SK-N-SH treated with all-trans-retinoic acid at 6 μM for 48 hours (cell line): ENCODE results near the gene ADK.

Experiments used
- BACH2 ChIP-seq: fragments of 250-450 bp; sonication (Bioruptor Pico); IDR thresholded peaks from 2 replicates; pipeline ENCODE4 v1.9.0; 2021; ENCODE audit warnings: mild to moderate bottlenecking, borderline replicate concordance
- CSDC2 ChIP-seq: fragments of 250-450 bp; sonication (Bioruptor Pico); IDR thresholded peaks from 2 replicates; pipeline ENCODE4 v1.5.0; 2020; ENCODE audit warnings: mild to moderate bottlenecking, moderate library complexity
- ESRRG ChIP-seq: fragments of 250-450 bp; sonication (Bioruptor Pico); IDR thresholded peaks from 2 replicates; pipeline ENCODE4 v1.6.1; 2021; ENCODE audit warnings: mild to moderate bottlenecking
- ISL1 ChIP-seq: fragments of 250-450 bp; sonication (Bioruptor Pico); IDR thresholded peaks from 2 replicates; pipeline ENCODE4 v2.1.2; 2022; ENCODE audit warnings: mild to moderate bottlenecking, moderate library complexity
- RARB ChIP-seq: fragments of 250-450 bp; sonication (Bioruptor Pico); IDR thresholded peaks from 2 replicates; pipeline ENCODE4 v1.8.0; 2021; ENCODE audit warnings: mild to moderate bottlenecking, moderate library complexity
- TCF4 ChIP-seq: fragments of 250-450 bp; sonication (Bioruptor Pico); IDR thresholded peaks from 2 replicates; pipeline ENCODE4 v1.8.0; 2021; ENCODE audit warnings: mild to moderate bottlenecking, moderate library complexity, borderline replicate concordance
- ZFP30 ChIP-seq: fragments of 450-650 bp; formaldehyde crosslinking; IDR thresholded peaks from 2 replicates; pipeline ENCODE4 v1.5.0; 2022; ENCODE audit warnings: mild to moderate bottlenecking, moderate library complexity
- ZNF70 ChIP-seq: fragments of 450-650 bp; formaldehyde crosslinking; IDR thresholded peaks from 2 replicates; pipeline ENCODE4 v1.5.0; 2020; ENCODE audit warnings: mild to moderate bottlenecking, moderate library complexity
- ZNF8 ChIP-seq: fragments of 450-650 bp; formaldehyde crosslinking; IDR thresholded peaks from 2 replicates; pipeline ENCODE4 v1.5.0; 2020; ENCODE audit warnings: mild to moderate bottlenecking, moderate library complexity
- TF ChIP-seq, protein P1 (sequence below): fragments of 250-450 bp; sonication (Bioruptor Pico); IDR thresholded peaks from 2 replicates; pipeline ENCODE4 v1.8.0; 2020; ENCODE audit warnings: mild to moderate bottlenecking, moderate library complexity, borderline replicate concordance
- TF ChIP-seq, protein P2 (sequence below): fragments of 250-450 bp; sonication (Bioruptor Pico); IDR thresholded peaks from 2 replicates; pipeline ENCODE4 v1.5.1; 2020; ENCODE audit warnings: low read depth, mild to moderate bottlenecking, moderate library complexity
- TF ChIP-seq, protein P3 (sequence below): fragments of 250-450 bp; sonication (Bioruptor Pico); IDR thresholded peaks from 2 replicates; pipeline ENCODE4 v1.8.0; 2021; ENCODE audit warnings: low read depth, mild to moderate bottlenecking, moderate library complexity, borderline replicate concordance
- TF ChIP-seq, protein P4 (sequence below): fragments of 250-450 bp; sonication (Bioruptor Pico); IDR thresholded peaks from 2 replicates; pipeline ENCODE4 v1.5.0; 2020; ENCODE audit warnings: mild to moderate bottlenecking, moderate library complexity

DNA sequence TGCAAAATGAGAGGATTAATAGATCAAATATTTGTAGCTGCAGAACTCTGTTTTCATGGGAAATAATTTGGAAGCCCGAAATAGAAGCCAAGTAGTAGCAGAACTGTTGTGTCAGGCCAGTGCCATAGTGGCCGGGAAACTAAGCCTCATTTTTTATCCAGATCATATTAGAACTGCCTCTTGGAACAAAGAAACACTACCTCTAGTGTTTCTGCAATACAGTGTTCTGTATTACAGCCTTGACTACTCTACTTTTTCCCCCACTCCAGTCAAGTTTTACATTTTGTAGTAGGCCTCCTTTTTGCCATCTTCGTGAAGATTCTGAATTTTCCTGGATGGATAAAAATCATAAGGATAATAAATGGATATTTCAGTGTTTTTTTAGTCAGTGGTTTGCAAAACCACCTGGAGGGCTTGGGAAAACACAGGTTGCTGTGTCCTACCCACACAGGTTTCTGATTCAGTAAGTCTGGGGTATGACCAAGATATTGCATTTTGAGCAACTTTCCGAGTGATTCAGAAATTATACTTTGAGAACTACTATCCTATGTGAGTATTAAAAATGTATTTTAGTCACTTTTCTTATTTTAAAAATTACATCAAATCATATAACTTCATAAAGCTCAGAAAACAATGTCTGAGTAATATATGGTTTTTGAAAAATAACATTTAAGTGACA, 349.1 kb downstream of the ADK start:
- TF ChIP-seq CSDC2 (CRISPR knock-in tag) (no peak), ISL1 (CRISPR knock-in tag) (no peak), ESRRG (CRISPR knock-in tag) (no peak), RARB (CRISPR knock-in tag) (no peak), ZNF8 (CRISPR knock-in tag) (no peak), TCF4 (CRISPR knock-in tag) (no peak), ZFP30 (CRISPR knock-in tag) (no peak), ZNF70 (no peak), BACH2 (no peak)
- TF ChIP-seq, protein P1, sequence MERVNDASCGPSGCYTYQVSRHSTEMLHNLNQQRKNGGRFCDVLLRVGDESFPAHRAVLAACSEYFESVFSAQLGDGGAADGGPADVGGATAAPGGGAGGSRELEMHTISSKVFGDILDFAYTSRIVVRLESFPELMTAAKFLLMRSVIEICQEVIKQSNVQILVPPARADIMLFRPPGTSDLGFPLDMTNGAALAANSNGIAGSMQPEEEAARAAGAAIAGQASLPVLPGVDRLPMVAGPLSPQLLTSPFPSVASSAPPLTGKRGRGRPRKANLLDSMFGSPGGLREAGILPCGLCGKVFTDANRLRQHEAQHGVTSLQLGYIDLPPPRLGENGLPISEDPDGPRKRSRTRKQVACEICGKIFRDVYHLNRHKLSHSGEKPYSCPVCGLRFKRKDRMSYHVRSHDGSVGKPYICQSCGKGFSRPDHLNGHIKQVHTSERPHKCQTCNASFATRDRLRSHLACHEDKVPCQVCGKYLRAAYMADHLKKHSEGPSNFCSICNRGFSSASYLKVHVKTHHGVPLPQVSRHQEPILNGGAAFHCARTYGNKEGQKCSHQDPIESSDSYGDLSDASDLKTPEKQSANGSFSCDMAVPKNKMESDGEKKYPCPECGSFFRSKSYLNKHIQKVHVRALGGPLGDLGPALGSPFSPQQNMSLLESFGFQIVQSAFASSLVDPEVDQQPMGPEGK (CRISPR knock-in tag): no peak
- TF ChIP-seq, protein P2, sequence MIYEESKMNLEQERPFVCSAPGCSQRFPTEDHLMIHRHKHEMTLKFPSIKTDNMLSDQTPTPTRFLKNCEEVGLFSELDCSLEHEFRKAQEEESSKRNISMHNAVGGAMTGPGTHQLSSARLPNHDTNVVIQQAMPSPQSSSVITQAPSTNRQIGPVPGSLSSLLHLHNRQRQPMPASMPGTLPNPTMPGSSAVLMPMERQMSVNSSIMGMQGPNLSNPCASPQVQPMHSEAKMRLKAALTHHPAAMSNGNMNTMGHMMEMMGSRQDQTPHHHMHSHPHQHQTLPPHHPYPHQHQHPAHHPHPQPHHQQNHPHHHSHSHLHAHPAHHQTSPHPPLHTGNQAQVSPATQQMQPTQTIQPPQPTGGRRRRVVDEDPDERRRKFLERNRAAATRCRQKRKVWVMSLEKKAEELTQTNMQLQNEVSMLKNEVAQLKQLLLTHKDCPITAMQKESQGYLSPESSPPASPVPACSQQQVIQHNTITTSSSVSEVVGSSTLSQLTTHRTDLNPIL (CRISPR knock-in tag): no peak
- TF ChIP-seq, protein P3, sequence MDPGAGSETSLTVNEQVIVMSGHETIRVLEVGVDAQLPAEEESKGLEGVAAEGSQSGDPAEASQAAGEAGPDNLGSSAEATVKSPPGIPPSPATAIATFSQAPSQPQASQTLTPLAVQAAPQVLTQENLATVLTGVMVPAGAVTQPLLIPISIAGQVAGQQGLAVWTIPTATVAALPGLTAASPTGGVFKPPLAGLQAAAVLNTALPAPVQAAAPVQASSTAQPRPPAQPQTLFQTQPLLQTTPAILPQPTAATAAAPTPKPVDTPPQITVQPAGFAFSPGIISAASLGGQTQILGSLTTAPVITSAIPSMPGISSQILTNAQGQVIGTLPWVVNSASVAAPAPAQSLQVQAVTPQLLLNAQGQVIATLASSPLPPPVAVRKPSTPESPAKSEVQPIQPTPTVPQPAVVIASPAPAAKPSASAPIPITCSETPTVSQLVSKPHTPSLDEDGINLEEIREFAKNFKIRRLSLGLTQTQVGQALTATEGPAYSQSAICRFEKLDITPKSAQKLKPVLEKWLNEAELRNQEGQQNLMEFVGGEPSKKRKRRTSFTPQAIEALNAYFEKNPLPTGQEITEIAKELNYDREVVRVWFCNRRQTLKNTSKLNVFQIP (CRISPR knock-in tag): no peak
- TF ChIP-seq, protein P4, sequence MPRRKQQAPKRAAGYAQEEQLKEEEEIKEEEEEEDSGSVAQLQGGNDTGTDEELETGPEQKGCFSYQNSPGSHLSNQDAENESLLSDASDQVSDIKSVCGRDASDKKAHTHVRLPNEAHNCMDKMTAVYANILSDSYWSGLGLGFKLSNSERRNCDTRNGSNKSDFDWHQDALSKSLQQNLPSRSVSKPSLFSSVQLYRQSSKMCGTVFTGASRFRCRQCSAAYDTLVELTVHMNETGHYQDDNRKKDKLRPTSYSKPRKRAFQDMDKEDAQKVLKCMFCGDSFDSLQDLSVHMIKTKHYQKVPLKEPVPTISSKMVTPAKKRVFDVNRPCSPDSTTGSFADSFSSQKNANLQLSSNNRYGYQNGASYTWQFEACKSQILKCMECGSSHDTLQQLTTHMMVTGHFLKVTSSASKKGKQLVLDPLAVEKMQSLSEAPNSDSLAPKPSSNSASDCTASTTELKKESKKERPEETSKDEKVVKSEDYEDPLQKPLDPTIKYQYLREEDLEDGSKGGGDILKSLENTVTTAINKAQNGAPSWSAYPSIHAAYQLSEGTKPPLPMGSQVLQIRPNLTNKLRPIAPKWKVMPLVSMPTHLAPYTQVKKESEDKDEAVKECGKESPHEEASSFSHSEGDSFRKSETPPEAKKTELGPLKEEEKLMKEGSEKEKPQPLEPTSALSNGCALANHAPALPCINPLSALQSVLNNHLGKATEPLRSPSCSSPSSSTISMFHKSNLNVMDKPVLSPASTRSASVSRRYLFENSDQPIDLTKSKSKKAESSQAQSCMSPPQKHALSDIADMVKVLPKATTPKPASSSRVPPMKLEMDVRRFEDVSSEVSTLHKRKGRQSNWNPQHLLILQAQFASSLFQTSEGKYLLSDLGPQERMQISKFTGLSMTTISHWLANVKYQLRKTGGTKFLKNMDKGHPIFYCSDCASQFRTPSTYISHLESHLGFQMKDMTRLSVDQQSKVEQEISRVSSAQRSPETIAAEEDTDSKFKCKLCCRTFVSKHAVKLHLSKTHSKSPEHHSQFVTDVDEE (CRISPR knock-in tag): no peak
